Measurements from ENCODE around the gene SNU13.

DNA sequence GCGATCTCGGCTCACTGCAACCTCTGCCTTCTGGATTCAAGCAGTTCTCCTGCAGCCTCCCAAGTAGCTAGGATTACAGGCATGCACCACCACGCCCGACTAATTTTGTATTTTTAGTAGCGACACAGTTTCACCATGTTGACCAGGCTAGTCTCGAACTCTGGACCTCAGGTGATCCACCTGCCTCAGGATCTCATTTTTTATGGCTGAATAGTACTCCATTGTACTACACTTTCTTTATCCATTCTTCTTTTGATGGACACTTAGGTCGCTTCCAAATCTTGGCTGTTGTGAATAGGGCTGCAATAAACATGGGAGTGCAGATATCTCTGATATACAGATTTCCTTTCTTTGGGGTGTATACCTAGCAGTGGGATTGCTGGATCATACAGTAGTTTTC lies 46.8 kb downstream of the SNU13 start:
- no peak for TF ChIP-seq CREB1 (IDR thresholded peaks at IDR 0.05; ENCODE audit: low read depth)
- no peak for TF ChIP-seq NFIC (IDR thresholded peaks at IDR 0.05)
